Karpas-422 (cell line): ENCODE data around the gene ITSN1. TPM values are rescaled to one million over a fixed set of nuclear protein-coding genes. Genes with fewer than 3 reads are reported as not detected.

Source experiments
- DNase-seq: peaks from one replicate; pipeline ENCODE4 v3.0.0-alpha.2; 2015
- H2AFZ ChIP-seq: fragments of 200-600 bp; sonication (generic); 2 replicates; pipeline ENCODE4 v1.6.1; 2014; ENCODE audit warnings: antibody characterized with exemption, low read length, mixed read lengths
- H3K27ac ChIP-seq: fragments of 200-600 bp; sonication (generic); 2 replicates; pipeline ENCODE4 v1.5.1; 2014; ENCODE audit warnings: mild to moderate bottlenecking, low read length, moderate library complexity
- H3K27me3 ChIP-seq: fragments of 200-600 bp; sonication (generic); 2 replicates; pipeline ENCODE4 v1.6.1; 2014; ENCODE audit warnings: low read length, mixed read lengths
- H3K36me3 ChIP-seq: fragments of 200-600 bp; sonication (generic); 2 replicates; pipeline ENCODE4 v1.6.1; 2014; ENCODE audit warnings: low read length, mixed read lengths; ENCODE audit not compliant: insufficient read depth
- H3K4me1 ChIP-seq: fragments of 200-600 bp; sonication (generic); 2 replicates; pipeline ENCODE4 v1.6.1; 2014; ENCODE audit warnings: mild to moderate bottlenecking, low read length, mixed read lengths
- H3K4me2 ChIP-seq: fragments of 200-600 bp; sonication (generic); 2 replicates; pipeline ENCODE4 v1.6.1; 2014; ENCODE audit warnings: low read length, low read depth, mild to moderate bottlenecking; ENCODE audit not compliant: poor library complexity, severe bottlenecking
- H3K4me3 ChIP-seq: fragments of 200-600 bp; sonication (generic); 2 replicates; pipeline ENCODE4 v1.5.1; 2014; ENCODE audit warnings: mild to moderate bottlenecking, antibody characterized with exemption, low read length, mixed read lengths
- H3K79me2 ChIP-seq: fragments of 200-600 bp; sonication (generic); 2 replicates; pipeline ENCODE4 v1.6.1; 2014; ENCODE audit warnings: mild to moderate bottlenecking, low read length, mixed read lengths
- H3K9ac ChIP-seq: fragments of 200-600 bp; sonication (generic); 2 replicates; pipeline ENCODE4 v1.6.0; 2014; ENCODE audit warnings: low read length
- H3K9me2 ChIP-seq: fragments of 200-600 bp; sonication (generic), shearing (Covaris generic); replicated peaks from 2 replicates; pipeline ENCODE4 v1.6.0; 2014; ENCODE audit warnings: mild to moderate bottlenecking, low read length, moderate library complexity; ENCODE audit not compliant: insufficient read depth
- H3K9me3 ChIP-seq: fragments of 300-700, 200-600 bp; sonication (generic); 2 replicates; pipeline ENCODE4 v1.6.1; 2014; ENCODE audit warnings: low read length, mixed read lengths
- H4K20me1 ChIP-seq: fragments of 200-600 bp; sonication (generic); 2 replicates; pipeline ENCODE4 v1.6.1; 2014; ENCODE audit warnings: mild to moderate bottlenecking, antibody characterized with exemption, low read length, low read depth; ENCODE audit not compliant: insufficient read depth
- total RNA-seq: library from RNA; depleted of rRNA; stranded (reverse); fragments of >200 nt; shearing (Covaris generic); gene quantifications from 2 replicates; pipeline ENCODE4 v1.2.3, GENCODE V29; 2014; ENCODE audit warnings: low replicate concordance

ITSN1 gene
- total RNA-seq, 1 experiment from 2014 or later: 2.3 TPM

DNA sequence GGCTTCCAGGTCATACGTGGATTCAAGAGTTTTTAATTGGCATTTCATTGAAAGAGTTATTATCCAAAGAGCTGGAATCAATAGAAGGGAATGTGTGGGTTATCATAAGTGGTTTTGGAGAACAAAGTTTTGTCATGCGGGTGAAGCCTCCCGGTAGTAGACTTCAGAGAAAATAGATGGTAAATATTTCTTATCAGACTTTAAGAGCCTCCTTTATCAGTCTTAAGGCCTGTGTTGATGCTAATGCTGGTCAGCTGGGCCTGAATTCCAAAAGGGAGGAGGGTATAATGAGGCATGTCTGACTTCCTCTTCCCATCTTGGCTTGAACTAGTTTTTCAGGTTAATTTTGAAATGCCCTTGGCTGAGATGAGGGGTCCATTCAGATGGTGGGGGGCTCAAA lies 89.7 kb downstream of the ITSN1 start:
- H3K4me1 ChIP-seq: no peaks in the 10 kb centered on the region
- H3K9me3 ChIP-seq: no peaks in the 10 kb centered on the region
- no peak overlapping the region for H3K9ac ChIP-seq
- no peaks in the 10 kb centered on the region for H3K27me3 ChIP-seq
- no peak overlapping the region for H3K27ac ChIP-seq
- H2AFZ ChIP-seq: no peak overlapping the region
- no peaks in the 10 kb centered on the region for H3K36me3 ChIP-seq
- H3K79me2 ChIP-seq: no peaks in the 10 kb centered on the region
- no peaks in the 10 kb centered on the region for H3K9me2 ChIP-seq
- DNase-seq: no peak
- no peaks in the 10 kb centered on the region for H4K20me1 ChIP-seq
- no peak overlapping the region for H3K4me2 ChIP-seq
- no peak overlapping the region for H3K4me3 ChIP-seq

- Histone ChIP-seq H2AFZ (no peak overlapping the region), H3K79me2 (no peaks in the 10 kb centered on the region), H3K4me2 (no peak overlapping the region), H3K4me3 (no peak overlapping the region), H4K20me1 (no peaks in the 10 kb centered on the region), H3K27ac (no peak overlapping the region), H3K36me3 (no peaks in the 10 kb centered on the region), H3K9me3 (no peaks in the 10 kb centered on the region), H3K27me3 (no peaks in the 10 kb centered on the region), H3K9me2 (no peaks in the 10 kb centered on the region), H3K4me1 (no peaks in the 10 kb centered on the region), H3K9ac (no peak overlapping the region)
- no peak for DNase-seq
Observed at GRCh38 chr21:33733601-33734000, 91.3 kb downstream of the ITSN1 start.

- Histone ChIP-seq H3K4me3 (no peak overlapping the region), H3K4me1 (no peaks in the 10 kb centered on the region), H3K9me3 (no peaks in the 10 kb centered on the region), H3K27ac (no peak overlapping the region), H4K20me1 (no peaks in the 10 kb centered on the region), H3K9me2 (no peaks in the 10 kb centered on the region), H3K4me2 (no peak overlapping the region), H2AFZ (no peak overlapping the region), H3K27me3 (no peaks in the 10 kb centered on the region), H3K36me3 (no peaks in the 10 kb centered on the region), H3K9ac (no peak overlapping the region), H3K79me2 (no peaks in the 10 kb centered on the region)
- no peak for DNase-seq
Observed at GRCh38 chr21:33734291-33734690, 92.0 kb downstream of the ITSN1 start.

GRCh38 chr21:33734818-33735217 lies 92.5 kb downstream of the ITSN1 start:
- H3K9me3 ChIP-seq: no peaks in the 10 kb centered on the region
- H3K4me2 ChIP-seq: no peak overlapping the region
- no peak overlapping the region for H3K9ac ChIP-seq
- no peak overlapping the region for H2AFZ ChIP-seq
- H3K79me2 ChIP-seq: no peaks in the 10 kb centered on the region
- no peak for DNase-seq
- no peaks in the 10 kb centered on the region for H4K20me1 ChIP-seq
- no peaks in the 10 kb centered on the region for H3K9me2 ChIP-seq
- no peak overlapping the region for H3K27ac ChIP-seq
- no peaks in the 10 kb centered on the region for H3K4me1 ChIP-seq
- H3K27me3 ChIP-seq: no peaks in the 10 kb centered on the region
- no peaks in the 10 kb centered on the region for H3K36me3 ChIP-seq
- no peak overlapping the region for H3K4me3 ChIP-seq

DNA sequence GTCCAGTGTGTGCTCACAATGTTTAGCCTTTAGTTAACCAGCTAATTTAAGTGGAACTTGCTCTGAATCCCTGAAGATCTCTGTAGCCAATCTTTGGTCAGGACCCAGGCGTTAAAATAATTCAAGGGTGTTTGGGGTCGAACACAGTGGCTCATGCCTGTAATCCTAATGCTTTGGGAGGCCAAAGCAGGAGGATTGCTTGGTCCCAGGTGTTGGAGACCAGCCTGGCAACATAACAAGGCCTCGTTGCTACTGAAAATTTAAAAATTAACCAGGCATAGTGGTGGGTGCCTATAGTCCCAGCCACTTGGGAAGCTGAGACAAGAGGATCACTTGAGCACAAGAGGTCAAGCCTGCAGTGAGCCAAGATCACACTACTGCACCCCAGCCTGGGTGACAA lies 94.3 kb downstream of the ITSN1 start:
- H3K79me2 ChIP-seq: no peaks in the 10 kb centered on the region
- H3K9me3 ChIP-seq: no peaks in the 10 kb centered on the region
- H3K4me3 ChIP-seq: no peak overlapping the region
- H3K4me1 ChIP-seq: no peaks in the 10 kb centered on the region
- H3K9ac ChIP-seq: no peak overlapping the region
- no peaks in the 10 kb centered on the region for H4K20me1 ChIP-seq
- H3K27me3 ChIP-seq: no peaks in the 10 kb centered on the region
- H3K36me3 ChIP-seq: no peaks in the 10 kb centered on the region
- no peak overlapping the region for H2AFZ ChIP-seq
- DNase-seq: no peak
- H3K9me2 ChIP-seq: no peaks in the 10 kb centered on the region
- H3K27ac ChIP-seq: no peak overlapping the region
- no peak overlapping the region for H3K4me2 ChIP-seq

GRCh38 chr21:33739701-33740100 lies 97.4 kb downstream of the ITSN1 start:
- Histone ChIP-seq H3K9me2 (no peaks in the 10 kb centered on the region), H3K79me2 (no peaks in the 10 kb centered on the region)

GRCh38 chr21:33747420-33747819 lies 105.1 kb downstream of the ITSN1 start:
- Histone ChIP-seq H3K79me2 (no peaks in the 10 kb centered on the region), H3K36me3 (no peaks in the 10 kb centered on the region), H3K4me3 (no peak overlapping the region), H3K4me2 (no peak overlapping the region), H3K27me3 (no peaks in the 10 kb centered on the region), H2AFZ (no peak overlapping the region), H3K4me1 (no peaks in the 10 kb centered on the region), H3K9ac (no peak overlapping the region), H3K9me2 (no peaks in the 10 kb centered on the region), H4K20me1 (no peaks in the 10 kb centered on the region), H3K9me3 (peaks cover 3% of the 10 kb centered on the region; the same call in 1 of the 2 replicates), H3K27ac (no peak overlapping the region)
- no peak for DNase-seq

More at GRCh38 chr21:33739701-33740100, 97.4 kb downstream of the ITSN1 start:
- H2AFZ ChIP-seq: no peak overlapping the region
- H3K36me3 ChIP-seq: no peaks in the 10 kb centered on the region
- no peaks in the 10 kb centered on the region for H3K4me1 ChIP-seq
- no peaks in the 10 kb centered on the region for H3K9me3 ChIP-seq
- no peak overlapping the region for H3K27ac ChIP-seq
- no peak overlapping the region for H3K9ac ChIP-seq
- H3K4me2 ChIP-seq: no peak overlapping the region
- no peak for DNase-seq
- no peaks in the 10 kb centered on the region for H4K20me1 ChIP-seq
- no peaks in the 10 kb centered on the region for H3K27me3 ChIP-seq
- no peak overlapping the region for H3K4me3 ChIP-seq

DNA sequence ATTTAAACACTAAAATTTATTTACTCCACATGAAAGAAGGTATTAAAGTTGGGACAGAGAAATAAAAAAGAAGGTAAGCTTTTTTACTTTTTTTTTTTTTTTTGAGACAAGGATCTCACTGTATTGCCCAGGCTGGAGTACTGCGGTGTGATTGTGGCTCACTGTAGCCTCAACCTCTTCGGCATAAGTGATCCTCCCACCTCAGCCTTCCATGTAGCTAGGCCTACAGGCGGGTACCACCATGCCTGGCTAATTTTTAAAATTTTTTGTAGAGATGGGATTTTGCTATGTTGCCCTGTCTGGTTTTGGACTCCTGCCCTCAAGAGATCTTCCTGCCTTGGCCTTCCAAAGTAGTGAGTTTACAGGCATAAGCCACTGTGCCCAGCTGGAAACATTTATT lies 106.6 kb downstream of the ITSN1 start:
- Histone ChIP-seq H3K27me3 (no peaks in the 10 kb centered on the region), H3K9me2 (no peaks in the 10 kb centered on the region), H2AFZ (no peak overlapping the region), H4K20me1 (no peaks in the 10 kb centered on the region), H3K4me2 (no peak overlapping the region), H3K79me2 (no peaks in the 10 kb centered on the region), H3K36me3 (no peaks in the 10 kb centered on the region), H3K9ac (no peak overlapping the region), H3K4me3 (no peak overlapping the region), H3K4me1 (no peaks in the 10 kb centered on the region), H3K9me3 (peaks cover 3% of the 10 kb centered on the region; the same call in 1 of the 2 replicates), H3K27ac (no peak overlapping the region)
- no peak for DNase-seq

DNA sequence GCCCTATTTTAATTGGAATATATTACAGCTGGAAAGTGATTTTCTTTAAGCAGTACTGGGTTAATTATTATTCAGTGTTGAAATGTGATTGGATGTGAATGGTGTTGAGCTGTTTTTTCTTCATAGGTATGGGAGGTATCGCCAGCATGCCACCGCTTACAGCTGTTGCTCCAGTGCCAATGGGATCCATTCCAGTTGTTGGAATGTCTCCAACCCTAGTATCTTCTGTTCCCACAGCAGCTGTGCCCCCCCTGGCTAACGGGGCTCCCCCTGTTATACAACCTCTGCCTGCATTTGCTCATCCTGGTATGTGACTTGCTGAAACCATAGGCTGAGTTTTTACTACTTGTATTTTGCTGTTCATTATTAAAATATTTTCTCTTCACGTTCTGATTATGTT lies 107.7 kb downstream of the ITSN1 start:
- Histone ChIP-seq H3K4me1 (no peaks in the 10 kb centered on the region), H3K79me2 (no peaks in the 10 kb centered on the region)

More for the DNA sequence above, 107.7 kb downstream of the ITSN1 start:
- no peak overlapping the region for H3K27ac ChIP-seq
- H3K9ac ChIP-seq: no peak overlapping the region
- peaks cover 3% of the 10 kb centered on the region; the same call in 1 of the 2 replicates for H3K9me3 ChIP-seq
- no peak for DNase-seq
- no peak overlapping the region for H2AFZ ChIP-seq
- H3K36me3 ChIP-seq: no peaks in the 10 kb centered on the region
- H3K4me3 ChIP-seq: no peak overlapping the region
- no peaks in the 10 kb centered on the region for H3K9me2 ChIP-seq
- no peaks in the 10 kb centered on the region for H4K20me1 ChIP-seq
- H3K4me2 ChIP-seq: no peak overlapping the region
- no peaks in the 10 kb centered on the region for H3K27me3 ChIP-seq
